OCI-M1 (cell line): ENCODE data around the gene DAND5.
A peak's percentile ranks its signal among the peaks of the same experiment; 100 is the strongest.
"Not testable (repeated sequence)": the region's sequence is repeated elsewhere in the genome, so short reads cannot be mapped to it uniquely, and the experiment has no call there.

ENCODE experiments used
- DNase-seq: peaks from one replicate; lab custom pipeline; 2025; lab: John Stamatoyannopoulos, UW

The DAND5 gene

DNA sequence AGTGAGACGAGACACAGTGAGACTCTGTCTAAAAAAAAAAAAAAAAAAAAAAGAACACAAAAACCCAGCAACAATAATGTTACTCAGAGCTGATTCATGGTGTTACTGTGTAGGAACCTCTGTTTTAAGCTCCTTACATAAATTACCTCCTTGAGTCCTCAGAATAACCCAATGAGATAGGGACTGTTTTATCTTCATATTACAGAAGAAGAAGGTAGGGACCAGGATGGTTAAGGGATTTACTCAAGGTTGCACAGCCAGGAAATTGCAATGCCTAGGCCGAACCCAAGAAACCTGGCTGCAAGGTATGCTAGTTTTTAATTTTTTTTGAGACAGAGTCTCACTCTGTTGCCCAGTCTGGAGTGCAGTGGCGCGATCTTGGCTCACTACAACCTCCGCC, 1.5 kb upstream of the DAND5 start:
- DNase-seq, result no peak

DNA sequence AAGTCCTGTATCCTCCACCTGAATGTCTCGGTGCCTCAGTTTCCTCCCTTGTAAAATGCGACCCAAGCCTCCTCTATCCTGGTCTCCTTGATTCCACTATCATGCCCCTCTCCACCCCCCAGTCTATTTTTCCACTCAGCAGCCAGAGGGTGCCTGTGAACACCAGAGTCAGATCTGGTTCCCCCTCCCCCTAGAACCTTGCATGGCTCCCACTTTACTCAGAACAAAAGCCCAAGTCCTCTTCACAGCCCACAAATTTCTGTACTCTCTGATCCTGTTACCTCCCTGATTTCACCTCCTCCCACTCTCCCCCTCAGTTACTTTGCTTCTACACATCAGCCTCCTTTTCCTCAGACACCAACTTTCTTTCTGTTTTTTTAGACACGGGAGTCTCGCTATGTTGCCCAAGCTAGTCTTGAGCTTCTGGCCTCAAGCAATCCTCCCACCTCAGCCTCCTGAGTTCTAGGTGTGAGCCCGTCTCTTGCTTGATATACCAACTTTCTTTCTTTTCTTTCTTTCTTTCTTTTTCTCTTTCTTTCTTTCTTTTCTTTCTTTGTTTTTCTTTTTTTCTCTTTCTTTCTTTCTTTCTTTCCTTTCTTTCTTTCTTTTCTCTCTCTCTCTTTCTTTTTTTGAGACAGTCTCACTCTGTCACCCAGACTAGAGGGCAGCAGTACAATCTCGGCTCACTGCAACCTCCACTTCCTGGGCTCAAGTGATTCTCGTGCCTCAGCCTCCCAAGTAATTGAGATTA, 869 bp downstream of the DAND5 start:
- no peak for DNase-seq

DNA sequence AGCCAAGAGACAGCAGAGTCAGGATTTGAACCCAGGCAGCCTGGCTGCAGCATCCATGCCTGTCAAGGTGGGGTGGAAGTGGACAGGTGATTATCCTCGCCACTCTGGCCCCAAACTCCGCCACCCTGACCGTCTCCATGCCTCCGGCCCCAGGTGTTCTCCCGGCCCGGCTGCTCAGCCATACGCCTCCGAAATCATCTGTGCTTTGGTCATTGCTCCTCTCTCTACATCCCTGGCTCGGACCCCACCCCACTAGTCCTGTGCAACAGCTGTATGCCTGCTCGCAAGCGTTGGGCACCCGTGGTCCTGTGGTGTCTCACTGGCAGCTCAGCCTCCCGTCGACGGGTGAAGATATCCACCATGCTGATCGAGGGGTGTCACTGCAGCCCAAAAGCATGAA, 3.9 kb downstream of the DAND5 start:
- DNase-seq, result no peak

DNA sequence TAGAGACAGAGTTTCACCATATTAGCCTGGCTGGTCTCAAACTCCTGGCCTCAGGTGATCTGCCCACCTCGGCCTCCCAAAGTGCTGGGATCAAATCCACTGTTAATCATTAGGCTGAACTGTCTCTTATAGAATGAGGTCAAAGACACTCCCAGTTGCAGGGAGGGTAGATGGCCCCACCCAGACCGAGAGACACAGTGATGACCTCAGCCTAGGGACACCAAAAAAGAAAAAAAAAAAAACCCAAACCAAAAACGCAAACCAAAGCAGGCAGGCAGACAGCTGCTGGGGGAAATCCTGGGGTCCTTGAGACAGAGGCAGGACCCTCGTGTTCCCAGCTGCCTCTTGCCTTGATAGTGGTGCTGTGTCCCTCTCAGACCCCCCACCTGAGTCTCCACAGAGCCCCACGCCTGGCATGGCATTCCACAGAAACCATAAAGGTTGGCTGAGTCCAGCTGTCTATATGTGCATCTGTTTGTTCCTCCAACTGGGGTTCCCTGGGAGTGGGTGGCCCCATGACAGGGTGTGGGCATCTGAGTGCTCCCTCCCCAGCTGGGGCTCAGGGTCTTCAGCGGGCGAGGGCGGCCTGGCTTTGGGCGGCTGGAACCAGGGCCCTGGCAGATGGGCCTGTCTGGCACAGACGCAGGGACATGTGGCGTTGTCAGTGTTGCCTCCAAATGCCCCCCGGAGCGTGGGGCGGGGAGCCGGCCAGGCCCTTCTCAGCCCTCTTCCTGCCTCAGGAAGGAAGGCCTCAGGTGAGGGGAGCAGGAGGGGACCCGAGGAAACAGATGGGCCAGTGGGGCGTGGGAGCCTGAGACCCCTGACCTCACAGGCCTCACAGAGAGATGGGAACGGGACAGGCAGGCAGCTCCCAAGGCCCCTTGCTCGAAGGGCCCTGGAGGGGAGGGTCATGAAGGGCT, 5.2 kb downstream of the DAND5 start:
- DNase-seq, result no peak

DNA sequence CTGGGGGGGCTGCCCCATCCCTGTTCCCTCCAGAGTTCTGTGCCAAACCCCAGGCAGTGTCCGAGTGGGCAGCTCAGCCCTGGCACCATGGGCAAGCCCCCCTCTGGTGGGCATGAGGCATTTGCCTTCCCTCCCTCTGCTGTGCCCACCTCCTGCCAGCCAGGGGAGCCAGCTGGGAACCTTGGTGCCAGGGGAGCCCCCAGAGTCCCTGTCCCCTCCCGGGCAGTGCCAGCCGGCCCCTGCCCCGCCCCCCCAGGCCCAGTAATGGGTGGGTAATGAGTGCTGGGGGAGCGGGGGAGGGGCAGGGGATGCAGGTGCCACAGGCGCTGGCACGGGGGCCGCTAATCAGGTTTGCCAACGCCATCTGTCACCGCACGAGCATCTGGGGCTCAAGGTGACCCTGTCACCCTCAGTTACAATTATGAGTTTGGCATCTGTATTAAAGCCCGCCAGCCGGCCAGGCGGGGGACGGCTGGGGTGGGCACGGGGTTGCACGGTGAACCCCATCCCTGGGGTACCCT, 5.9 kb downstream of the DAND5 start:
- no peak for DNase-seq

DNA sequence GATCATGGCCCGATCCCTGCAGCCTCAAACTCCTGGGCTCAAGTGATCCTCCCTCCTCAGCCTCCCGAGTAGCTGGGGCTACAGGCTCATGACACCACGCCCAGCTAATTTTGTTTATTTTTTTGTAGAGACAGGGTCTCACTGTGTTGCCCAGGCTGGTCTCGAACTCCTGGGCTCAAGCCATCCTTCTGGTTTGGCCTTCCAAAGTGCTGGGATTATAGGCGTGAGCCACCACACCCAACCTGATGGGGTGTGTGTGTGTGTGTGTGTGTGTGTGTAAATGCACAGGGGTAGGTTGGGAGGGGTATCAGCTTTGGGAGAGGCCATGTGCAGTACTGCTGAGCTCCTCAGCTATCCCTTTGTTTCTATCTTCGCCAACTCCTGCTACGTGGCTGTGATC, 6.7 kb downstream of the DAND5 start:
- not testable (repeated sequence) for DNase-seq

DNA sequence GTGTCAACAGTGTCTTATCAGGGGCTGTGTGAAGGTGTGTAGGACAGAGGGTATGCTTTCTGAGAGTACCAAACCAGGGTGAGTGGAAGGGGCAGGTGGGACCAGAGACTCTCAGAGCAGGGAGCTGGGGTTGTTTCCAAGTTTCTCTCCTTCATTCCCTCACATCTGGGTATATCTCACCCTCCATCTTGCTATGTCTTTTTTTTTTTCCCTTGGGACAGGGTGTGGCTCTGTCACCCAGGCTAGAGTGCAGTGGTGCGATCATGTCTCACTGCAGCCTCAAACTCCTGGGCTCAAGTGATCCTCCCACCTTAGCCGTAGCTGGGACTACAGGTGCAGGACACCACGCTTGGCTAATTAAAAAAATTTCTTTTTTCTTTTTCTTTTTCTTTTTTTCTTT, 10.6 kb downstream of the DAND5 start:
- no peak for DNase-seq

DNA sequence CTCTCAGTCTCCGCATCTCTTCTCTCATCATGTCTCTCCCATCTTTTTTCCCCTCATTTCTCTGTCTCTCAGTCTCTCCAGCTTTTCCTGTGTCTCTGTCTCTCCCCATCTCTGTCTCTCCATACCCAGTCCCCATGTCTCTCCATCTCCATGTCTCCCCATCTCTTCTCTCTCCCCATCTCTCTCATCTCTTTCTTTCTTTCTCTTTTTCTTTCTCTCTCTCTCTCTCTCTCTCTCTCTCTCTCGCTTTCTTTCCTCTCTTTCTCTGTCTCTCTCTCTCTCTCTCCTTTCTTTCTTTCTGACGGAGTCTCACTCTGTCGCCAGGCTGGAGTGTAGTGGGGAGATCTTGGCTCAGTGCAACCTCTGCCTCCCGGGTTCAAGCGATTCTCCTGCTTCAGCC, 13.3 kb downstream of the DAND5 start:
- DNase-seq, result no peak

DNA sequence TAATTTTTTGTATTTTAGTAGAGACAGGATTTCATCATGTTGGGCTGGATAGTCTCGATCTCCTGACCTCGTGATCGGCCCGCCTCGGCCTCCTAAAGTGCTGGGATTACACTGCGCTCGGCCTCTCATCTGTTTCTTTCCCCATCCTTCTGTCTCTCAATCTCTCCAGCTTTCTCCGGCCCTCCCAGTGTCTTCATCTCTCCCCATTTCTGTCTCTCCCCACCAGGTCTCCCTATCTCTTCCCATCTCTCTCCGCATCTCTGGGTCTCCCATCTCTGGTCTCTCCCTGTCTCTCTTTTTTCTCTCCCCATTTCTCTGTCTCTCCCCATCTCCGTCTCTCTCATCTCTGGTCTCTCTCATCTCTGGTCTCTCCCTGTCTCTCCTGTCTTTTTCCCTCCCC, 13.7 kb downstream of the DAND5 start:
- DNase-seq, result no peak

DNA sequence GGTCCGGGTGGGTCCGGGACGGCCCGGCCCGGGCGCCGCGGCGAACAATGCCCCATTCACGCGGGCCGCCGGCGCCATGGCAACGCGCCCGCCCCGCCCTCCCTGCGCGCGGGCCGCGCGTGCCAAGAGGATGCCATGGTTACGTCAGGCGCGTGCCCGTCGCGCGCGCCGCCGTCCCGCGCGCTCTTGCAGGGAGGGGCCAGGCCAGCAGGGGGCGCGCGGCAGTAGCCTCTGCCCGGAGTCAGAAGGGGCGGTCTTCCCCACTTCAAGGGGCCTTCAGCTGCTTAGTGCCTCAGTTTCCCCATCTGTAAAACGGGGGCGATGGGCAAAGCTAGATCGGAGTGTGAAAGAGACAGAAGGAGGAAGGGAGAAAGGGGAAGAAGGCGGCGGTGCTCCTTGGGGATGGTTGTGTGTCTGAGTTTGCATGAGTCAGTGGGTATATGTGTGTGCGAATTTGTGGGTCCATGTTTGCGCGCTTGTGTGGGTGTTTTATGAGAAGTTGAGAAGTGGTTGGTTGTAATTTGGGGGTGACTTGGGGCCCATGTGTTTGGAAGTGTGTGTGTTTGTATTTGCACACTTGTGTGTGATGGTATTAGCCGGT, 14.3 kb downstream of the DAND5 start:
- DNase-seq, result peak; percentile 67

DNA sequence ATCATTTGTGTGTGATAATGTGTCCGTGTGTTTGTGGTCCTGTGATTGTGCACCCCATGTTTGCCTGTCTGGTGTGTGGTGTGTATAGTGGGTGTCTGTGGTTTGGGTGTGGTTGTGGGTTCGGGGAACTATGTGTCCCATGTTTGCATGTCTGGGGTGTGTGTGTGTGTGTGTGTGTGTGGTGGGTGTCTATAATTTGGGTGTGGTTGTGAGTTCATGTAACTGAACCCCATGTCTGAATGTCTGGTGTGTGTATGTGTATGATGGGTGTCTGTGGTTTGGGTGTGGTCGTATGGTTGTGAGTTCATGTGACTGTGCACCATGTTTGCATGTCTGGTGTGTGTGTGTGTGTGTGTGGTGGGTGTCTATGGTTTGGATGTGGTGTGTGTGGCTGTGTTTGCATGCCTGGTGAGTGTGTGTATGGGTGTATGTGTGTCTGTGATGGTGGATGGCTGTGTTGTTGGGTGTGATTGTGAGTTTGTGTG, 14.8 kb downstream of the DAND5 start:
- no peak for DNase-seq

DNA sequence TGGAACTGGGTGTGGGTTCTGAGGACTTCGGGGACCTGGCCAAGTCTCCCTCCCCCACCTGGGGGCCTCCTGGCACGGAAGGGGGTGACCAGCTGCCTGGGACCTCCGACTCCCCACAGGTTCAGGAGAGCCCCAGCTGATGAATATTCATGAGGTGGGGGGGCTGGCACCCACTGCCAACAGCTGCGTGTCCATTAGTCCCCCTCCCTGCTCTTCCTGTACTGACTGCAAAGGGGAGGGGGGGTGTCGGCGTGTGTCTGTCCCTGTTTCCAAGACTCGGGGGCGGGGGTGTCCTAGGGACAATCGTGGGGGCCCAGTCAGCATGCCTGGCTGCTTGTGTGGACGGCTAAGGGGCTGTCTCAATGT, 15.3 kb downstream of the DAND5 start:
- no peak for DNase-seq

DNA sequence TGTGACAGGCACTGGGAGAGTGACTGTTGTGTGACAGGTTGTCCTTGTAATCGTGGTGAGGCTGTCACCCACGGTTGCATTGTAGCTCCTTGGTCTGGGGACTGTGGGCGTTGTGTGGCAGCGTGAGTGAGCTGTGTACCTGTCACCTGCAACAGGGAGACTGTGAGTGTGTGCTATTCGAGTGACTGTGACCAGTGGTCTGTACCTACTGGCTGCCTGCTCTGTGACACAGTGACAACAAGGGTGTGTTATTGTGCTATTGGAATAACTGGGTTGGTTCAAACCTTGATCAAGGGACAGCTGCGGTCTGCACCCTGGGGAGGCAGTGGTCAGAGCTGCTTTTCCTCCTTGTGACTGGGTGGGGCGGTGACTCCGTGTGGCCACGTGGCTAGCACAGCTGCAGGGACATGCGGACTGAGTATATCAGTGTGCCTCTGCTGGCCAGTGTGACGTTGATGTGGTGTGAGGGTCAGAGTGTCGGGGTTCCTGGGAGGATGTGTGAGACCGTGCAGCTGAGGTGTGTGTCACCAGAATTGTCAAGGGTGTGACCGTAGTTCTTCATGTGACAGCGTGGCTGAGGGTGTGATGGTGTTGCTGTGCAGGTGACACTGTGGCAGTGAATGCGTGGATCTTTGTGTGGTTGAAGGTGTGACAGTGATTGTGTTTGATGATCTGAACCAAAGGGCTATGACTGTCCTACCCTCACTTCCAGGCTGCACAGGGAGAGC, 15.8 kb downstream of the DAND5 start:
- no peak for DNase-seq

DNA sequence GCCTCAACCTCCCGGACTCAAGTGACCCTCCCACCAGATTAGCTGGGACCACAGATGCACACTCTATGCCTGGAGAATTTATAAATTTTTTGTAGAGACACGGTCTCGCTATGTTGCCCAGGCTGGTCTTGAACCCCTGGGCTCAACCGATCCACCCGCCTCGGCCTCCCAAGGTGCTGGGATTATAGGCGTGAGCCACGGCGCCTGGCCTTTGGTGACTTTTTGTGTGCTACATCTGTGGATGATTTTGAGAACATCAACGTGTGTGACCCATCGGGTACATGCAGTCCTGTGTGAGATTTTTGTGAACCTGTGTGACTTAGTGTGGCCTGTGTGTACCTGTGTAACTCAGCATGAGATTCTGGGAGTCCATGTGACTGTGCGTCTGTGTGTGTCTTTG, 17.4 kb downstream of the DAND5 start:
- DNase-seq, result no peak

DNA sequence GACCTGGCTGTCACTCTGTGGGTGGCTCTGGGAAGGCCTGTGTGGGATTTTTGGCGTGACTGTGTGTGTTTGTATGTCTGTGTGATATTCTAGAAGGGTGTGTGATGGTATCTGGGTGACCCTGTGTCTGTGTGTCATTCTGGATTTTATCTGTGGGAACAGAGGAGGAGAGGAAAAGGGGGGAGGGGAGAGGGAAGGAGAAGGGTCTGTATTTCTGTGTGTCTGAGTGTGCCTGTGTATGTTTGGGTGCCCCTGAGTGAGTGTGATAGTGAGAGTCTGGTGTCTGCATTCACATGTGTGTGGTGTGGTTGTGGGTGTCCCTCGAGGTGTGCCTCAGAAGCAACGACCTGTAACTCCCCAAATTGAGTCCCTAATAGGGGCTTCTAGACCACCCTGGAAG, 17.8 kb downstream of the DAND5 start:
- no peak for DNase-seq

DNA sequence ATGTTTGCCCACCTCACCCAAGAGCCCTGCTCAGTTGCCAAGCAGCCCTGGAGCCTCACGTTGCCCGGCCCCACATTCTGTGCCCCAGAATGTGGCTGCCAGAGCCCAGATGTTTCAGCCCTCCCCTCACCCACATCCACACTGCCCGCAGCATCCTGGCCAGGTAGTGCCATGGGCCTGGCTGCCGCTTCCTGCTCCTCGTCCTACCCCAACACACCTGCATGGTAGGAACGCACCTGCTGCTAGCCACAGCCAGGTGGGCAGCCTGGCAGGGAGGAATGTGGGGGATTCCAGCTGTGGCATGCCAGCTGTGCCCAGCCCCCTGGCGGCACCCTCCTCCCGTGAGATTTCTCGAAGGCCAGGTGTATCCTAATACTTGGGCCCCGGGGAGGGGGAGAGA, 18.4 kb downstream of the DAND5 start:
- DNase-seq, result no peak

DNA sequence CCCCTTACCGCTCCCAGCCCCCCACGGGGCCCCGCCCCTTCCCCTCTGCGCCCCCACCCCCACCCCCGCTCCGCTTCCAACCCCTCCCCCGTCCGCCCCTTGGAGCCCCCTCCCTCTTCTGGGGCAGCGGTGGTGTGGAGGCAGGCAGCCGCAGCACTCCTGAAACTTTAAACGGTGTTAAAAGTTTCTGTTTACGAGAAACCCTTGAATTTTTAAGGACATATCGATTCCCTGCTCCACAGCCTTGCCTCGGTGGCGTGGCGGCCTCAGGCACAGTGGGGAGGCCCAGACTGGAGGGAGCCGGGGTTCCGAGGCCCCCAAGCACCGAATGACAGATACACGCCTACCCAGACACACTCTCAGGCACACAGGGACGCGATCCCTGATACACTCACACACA, 21.1 kb downstream of the DAND5 start:
- no peak for DNase-seq

DNA sequence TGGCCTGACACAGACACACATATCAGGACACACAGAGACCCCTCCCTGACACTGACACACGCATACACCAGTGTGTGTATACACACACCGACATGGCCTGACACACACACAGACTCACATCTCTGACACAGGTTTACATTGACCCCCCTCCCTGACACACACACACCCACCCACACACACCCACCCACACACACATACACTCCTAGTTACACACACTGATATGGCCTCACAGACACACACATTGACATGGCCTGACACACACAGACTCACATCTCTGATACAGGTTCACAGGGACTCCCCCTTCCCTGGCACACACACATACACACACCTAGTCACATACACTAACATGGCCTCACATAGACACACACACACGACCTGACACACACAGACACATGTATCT, 21.5 kb downstream of the DAND5 start:
- no peak for DNase-seq

DNA sequence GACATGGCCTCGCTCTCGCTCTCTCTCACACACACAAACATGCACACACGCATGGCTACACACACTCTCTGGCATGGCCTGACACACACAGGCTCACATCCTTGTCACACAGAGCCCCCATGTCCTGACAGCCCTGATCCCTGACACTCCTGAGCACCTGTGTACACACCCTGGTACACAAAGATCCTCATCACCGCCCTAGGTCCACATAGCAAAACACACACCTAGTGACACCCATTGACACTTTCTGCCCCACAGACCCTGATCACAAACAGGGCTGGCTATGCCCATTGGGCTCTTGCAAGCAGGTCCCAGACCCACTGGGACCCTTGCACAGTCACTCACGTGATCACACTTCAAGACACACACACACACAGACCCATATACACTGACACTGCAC, 21.9 kb downstream of the DAND5 start:
- no peak for DNase-seq

DNA sequence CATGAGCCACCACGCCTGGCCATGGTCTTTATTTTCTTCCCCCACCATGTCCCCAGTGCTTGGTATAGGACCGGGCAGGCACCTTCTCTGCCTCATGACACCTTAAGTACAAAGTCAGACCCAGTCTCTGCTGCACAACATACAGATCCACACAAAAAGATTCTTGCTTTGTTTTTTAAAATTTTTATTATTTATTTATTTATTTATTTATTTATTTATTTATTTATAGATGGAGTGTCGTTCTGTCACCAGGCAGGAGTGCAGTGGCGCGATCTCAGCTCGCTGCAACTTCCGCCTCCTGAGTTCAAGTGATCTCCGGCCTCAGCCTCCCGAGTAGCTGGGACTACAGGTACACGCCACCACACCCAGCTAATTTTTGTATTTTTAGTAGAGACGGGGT, 23.4 kb downstream of the DAND5 start:
- no peak for DNase-seq

DNA sequence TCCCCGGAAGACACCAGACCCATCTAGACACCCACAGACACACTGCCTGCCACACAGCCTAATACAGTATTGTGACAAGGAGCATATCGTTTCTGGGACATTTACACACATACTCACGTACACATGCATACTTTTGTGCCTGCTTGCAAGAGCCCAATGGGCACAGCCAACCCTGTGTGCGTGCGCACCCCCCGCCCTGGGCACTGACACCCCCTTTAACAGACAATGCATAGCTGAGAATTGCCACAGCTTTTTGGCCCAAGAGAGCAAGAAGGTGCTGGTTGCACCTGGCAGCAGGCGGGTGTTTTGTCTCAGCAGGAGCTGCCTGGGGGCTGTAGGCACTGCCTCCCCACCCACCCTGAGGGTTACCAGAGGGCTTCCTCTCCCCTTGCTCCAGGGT, 24.2 kb downstream of the DAND5 start:
- DNase-seq, result no peak
